Tibial nerve (tissue), 4 donors: ENCODE data around the gene CGREF1. TPM values are rescaled to one million over a fixed set of nuclear protein-coding genes. Genes with fewer than 3 reads are reported as not detected.

Experiments used
- DNase-seq, 2 donors: peaks; one replicate each; pipeline ENCODE4 v3.0.0-alpha.2; 2019; ENCODE audit warnings: low spot score in 2 of 2
- H3K27ac ChIP-seq, 4 donors: fragments of 200-600 bp; sonication (generic) in 3 of 4; one replicate each; pipeline ENCODE4 v1.5.1; 2017 to 2019; ENCODE audit warnings: mild to moderate bottlenecking in 1 of 4
- H3K27me3 ChIP-seq, 2 donors: fragments of 200-600 bp; sonication (generic) in 1 of 2; one replicate each; pipeline versions ENCODE4 v1.5.1 to v1.6.0; 2017 to 2019
- H3K36me3 ChIP-seq, 3 donors: fragments of 200-600 bp; sonication (generic); one replicate each; pipeline ENCODE4 v1.5.1; 2018 to 2019
- H3K4me1 ChIP-seq, 4 donors: fragments of 200-600 bp; sonication (generic) in 3 of 4; one replicate each; pipeline ENCODE4 v1.5.1; 2017 to 2019
- H3K4me3 ChIP-seq, 4 donors: fragments of 200-600 bp; sonication (generic) in 3 of 4; one replicate each; pipeline ENCODE4 v1.5.1; 2017 to 2019; ENCODE audit warnings: mild to moderate bottlenecking in 1 of 4, moderate library complexity in 1 of 4
- H3K9me3 ChIP-seq, 4 donors: fragments of 200-600 bp; sonication (generic) in 3 of 4; one replicate each; pipeline ENCODE4 v1.5.1; 2017 to 2019
- EP300 ChIP-seq, 2 donors: sonication (generic); formaldehyde crosslinking; IDR thresholded peaks; one replicate each; pipeline ENCODE4 v1.6.1; 2017; ENCODE audit warnings: antibody characterized with exemption in 2 of 2, mild to moderate bottlenecking in 1 of 2
- POLR2A ChIP-seq, 2 donors: fragments of 450-650 bp; IDR thresholded peaks; one replicate each; pipeline ENCODE4 v1.6.1; 2017; ENCODE audit warnings: antibody characterized with exemption in 2 of 2, mild to moderate bottlenecking in 2 of 2, moderate library complexity in 2 of 2
- WGBS, 2 donors: methylation state at CpG; one replicate each; pipeline ENCODE4 v1.1.5; 2018; 5-methylcytosine and 5-hydroxymethylcytosine counted together
- total RNA-seq, 4 donors: library from RNA; depleted of rRNA; stranded (reverse); fragments of >200 nt; gene quantifications; one replicate each; pipeline ENCODE4 v1.1.0, GENCODE V29; 2016
- TF ChIP-seq, protein P1 (sequence below), 5 experiments: fragments of 200-600 bp in 3 of 5; fragments of 450-650 bp in 2 of 5; sonication (generic) in 3 of 5; IDR thresholded peaks; one replicate each; pipeline ENCODE4 v1.5.1; 2016 to 2019; ENCODE audit warnings: antibody characterized with exemption in 5 of 5, mild to moderate bottlenecking in 3 of 5, moderate library complexity in 2 of 5

Gene CGREF1
- total RNA-seq, 4 donors from 2014 or later: 2.8 to 15.9 (median 8.4) TPM

- TF ChIP-seq, protein P1, sequence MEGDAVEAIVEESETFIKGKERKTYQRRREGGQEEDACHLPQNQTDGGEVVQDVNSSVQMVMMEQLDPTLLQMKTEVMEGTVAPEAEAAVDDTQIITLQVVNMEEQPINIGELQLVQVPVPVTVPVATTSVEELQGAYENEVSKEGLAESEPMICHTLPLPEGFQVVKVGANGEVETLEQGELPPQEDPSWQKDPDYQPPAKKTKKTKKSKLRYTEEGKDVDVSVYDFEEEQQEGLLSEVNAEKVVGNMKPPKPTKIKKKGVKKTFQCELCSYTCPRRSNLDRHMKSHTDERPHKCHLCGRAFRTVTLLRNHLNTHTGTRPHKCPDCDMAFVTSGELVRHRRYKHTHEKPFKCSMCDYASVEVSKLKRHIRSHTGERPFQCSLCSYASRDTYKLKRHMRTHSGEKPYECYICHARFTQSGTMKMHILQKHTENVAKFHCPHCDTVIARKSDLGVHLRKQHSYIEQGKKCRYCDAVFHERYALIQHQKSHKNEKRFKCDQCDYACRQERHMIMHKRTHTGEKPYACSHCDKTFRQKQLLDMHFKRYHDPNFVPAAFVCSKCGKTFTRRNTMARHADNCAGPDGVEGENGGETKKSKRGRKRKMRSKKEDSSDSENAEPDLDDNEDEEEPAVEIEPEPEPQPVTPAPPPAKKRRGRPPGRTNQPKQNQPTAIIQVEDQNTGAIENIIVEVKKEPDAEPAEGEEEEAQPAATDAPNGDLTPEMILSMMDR (IDR thresholded peaks at IDR 0.05): no peak
- TF ChIP-seq EP300 (IDR thresholded peaks at IDR 0.05): no peak
- TF ChIP-seq POLR2A (IDR thresholded peaks at IDR 0.05): no peak
These were observed 40.3 kb upstream of the CGREF1 start for GRCh38 chr2:27159271-27159670.

DNA sequence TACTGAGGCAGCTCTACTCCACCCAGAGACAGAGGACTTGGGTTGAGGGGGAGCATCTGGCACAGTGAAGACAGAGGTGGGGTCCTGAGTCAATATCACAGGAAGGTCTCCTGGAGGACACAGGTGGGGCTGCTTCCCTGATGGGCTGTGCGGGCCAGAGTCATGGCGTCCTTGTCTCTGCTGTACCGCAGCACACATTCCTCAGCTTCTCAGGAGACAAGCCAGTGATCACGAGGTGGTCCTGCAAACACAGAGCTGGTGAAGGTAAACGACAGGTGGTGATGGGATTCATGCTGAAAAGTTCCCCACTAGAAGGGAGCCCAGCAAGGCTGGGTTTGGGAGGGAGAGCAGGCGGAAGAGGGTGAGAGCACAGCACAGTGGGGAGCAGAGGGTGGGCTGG lies 39.5 kb upstream of the CGREF1 start:
- WGBS, 2 donors: 76 to 83% methylated on average over 6 of the region's 6 CpGs
- TF ChIP-seq EP300 (IDR thresholded peaks at IDR 0.05) (no peak), POLR2A (IDR thresholded peaks at IDR 0.05) (no peak)
- TF ChIP-seq, protein P1 (IDR thresholded peaks at IDR 0.05): no peak

More at GRCh38 chr2:27159271-27159670, 40.3 kb upstream of the CGREF1 start:
- Histone ChIP-seq H3K27me3 (no peaks in the 10 kb centered on the region), H3K4me1 (no peaks in the 10 kb centered on the region), H3K9me3 (no peaks in the 10 kb centered on the region), H3K27ac (no peak overlapping the region), H3K4me3 (no peak overlapping the region), H3K36me3 (no peaks in the 10 kb centered on the region)
- 68 to 80% methylated on average over 6 of the region's 6 CpGs for WGBS, 2 donors
- DNase-seq: no peak

DNA sequence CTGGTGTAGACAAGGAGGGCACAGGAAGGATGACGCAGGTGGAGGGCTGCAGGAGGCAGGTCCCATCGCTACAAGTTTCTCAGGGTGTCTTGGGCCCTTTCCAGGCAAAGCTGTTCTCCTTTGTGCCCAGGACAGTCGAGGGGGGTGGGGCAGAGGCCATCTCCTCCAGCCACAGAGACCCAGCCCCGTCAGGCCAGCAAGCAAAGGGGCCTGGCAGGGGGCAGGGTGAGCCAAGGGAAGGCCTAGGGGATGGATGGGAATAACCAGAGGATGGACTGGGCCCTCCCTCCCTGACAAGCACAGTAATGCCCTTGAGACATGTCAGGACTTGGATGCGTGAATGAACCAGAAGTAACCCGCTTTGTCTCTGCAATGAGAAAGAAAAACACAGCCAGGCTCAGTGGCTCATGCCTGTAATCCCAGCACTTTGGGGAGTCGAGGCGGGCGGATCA lies 36.2 kb upstream of the CGREF1 start:
- WGBS, 2 donors: 69 to 78% methylated on average over 9 of the region's 9 CpGs
- H3K27ac ChIP-seq: no peak overlapping the region
- no peak overlapping the region for H3K4me3 ChIP-seq
- TF ChIP-seq POLR2A (IDR thresholded peaks at IDR 0.05) (no peak), EP300 (IDR thresholded peaks at IDR 0.05) (no peak)
- TF ChIP-seq, protein P1 (IDR thresholded peaks at IDR 0.05): no peak
- no peaks in the 10 kb centered on the region for H3K9me3 ChIP-seq
- H3K27me3 ChIP-seq: no peaks in the 10 kb centered on the region
- no peaks in the 10 kb centered on the region for H3K36me3 ChIP-seq
- no peak for DNase-seq
- no peaks in the 10 kb centered on the region for H3K4me1 ChIP-seq

More for the DNA sequence above, 39.5 kb upstream of the CGREF1 start:
- Histone ChIP-seq H3K27me3 (no peaks in the 10 kb centered on the region), H3K4me3 (no peak overlapping the region), H3K4me1 (no peaks in the 10 kb centered on the region), H3K9me3 (no peaks in the 10 kb centered on the region), H3K27ac (no peak overlapping the region), H3K36me3 (no peaks in the 10 kb centered on the region)
- DNase-seq: no peak

DNA sequence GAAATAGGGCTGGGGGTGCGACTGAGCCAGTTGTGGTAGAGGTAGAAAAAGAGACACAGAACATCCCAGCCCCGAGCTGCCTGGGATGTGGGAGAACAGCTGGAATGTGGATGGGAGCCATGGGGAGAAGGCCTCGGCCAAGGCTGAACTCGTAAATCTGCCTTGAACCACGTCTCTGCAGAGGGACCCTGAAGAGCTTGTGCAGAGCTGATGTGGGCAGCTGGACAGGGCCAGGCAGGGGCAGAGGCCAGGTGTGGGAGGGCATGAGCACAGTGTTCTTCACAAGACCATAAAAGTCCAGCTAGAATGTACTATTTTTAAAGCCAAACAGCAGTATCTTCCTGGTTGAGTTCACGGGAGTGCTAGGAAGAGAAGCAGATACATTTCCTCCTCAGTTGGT lies 35.6 kb upstream of the CGREF1 start:
- no peaks in the 10 kb centered on the region for H3K9me3 ChIP-seq
- no peak overlapping the region for H3K27ac ChIP-seq
- H3K4me3 ChIP-seq: no peak overlapping the region
- H3K4me1 ChIP-seq: no peaks in the 10 kb centered on the region
- no peak for DNase-seq
- H3K27me3 ChIP-seq: no peaks in the 10 kb centered on the region
- WGBS, 2 donors: 66 to 72% methylated on average over 6 of the region's 6 CpGs
- H3K36me3 ChIP-seq: no peaks in the 10 kb centered on the region
- no peak for TF ChIP-seq EP300 (IDR thresholded peaks at IDR 0.05)
- TF ChIP-seq, protein P1 (IDR thresholded peaks at IDR 0.05): no peak
- TF ChIP-seq POLR2A (IDR thresholded peaks at IDR 0.05): no peak

GRCh38 chr2:27152796-27153464 lies 34.0 kb upstream of the CGREF1 start:
- Histone ChIP-seq H3K27me3 (no peaks in the 10 kb centered on the region), H3K27ac (no peak overlapping the region), H3K4me3 (no peak overlapping the region), H3K9me3 (no peaks in the 10 kb centered on the region), H3K4me1 (no peaks in the 10 kb centered on the region), H3K36me3 (no peaks in the 10 kb centered on the region)
- TF ChIP-seq, protein P1 (IDR thresholded peaks at IDR 0.05): no peak
- no peak for TF ChIP-seq EP300 (IDR thresholded peaks at IDR 0.05)
- TF ChIP-seq POLR2A (IDR thresholded peaks at IDR 0.05): no peak
- 69% methylated on average over 2 of the region's 2 CpGs for WGBS, 2 donors
- DNase-seq: no peak
